GM12878 (cell line): ENCODE data around the gene RBPJ. TPM values are rescaled to one million over a fixed set of nuclear protein-coding genes. Genes with fewer than 3 reads are reported as not detected.

ENCODE experiments used
- ATAC-seq: fragments of 200-7000 bp; cut with Tn5 transposase; 3 replicates; pipeline ENCODE4 v1.9.1; 2020; ENCODE audit warnings: mild to moderate bottlenecking, moderate library complexity
- BruUV-seq: library from RNA; stranded (reverse); fragments of 400-500 nt; replicated peaks from 2 replicates; lab custom pipeline; 2021; lab: Mats Ljungman, UMichigan
- CTCF ChIA-PET: fragments of 300-600 bp; sonication (Branson Sonifier 250); formaldehyde crosslinking; extraction: SDS; loops from one replicate; lab custom pipeline; 2021; ENCODE audit warnings: inconsistent platforms; lab: Yijun Ruan, JAX
- POLR2A ChIA-PET: fragments of 350-600 bp; formaldehyde crosslinking; extraction: SDS; loops from one replicate; lab custom pipeline; 2021; ENCODE audit warnings: inconsistent platforms; lab: Charles Lee
- RAD21 ChIA-PET: fragments of 300-600 bp; sonication (Branson Sonifier 250); formaldehyde crosslinking; loops from one replicate; lab custom pipeline; 2023; ENCODE audit warnings: antibody characterized with exemption; ENCODE audit not compliant: unreplicated experiment; lab: Charles Lee
- SMC1A ChIA-PET: fragments of 300-600 bp; sonication (Branson Sonifier 250); formaldehyde crosslinking; loops from one replicate; lab custom pipeline; 2023; ENCODE audit not compliant: unreplicated experiment, uncharacterized antibody; lab: Charles Lee
- DNase-seq: peaks from one replicate; pipeline ENCODE4 v3.0.0-alpha.2; 2011; ENCODE audit warnings: low read depth, low spot score
- FAIRE-seq: peaks from 3 replicates; lab custom pipeline; 2011; peaks lifted over from hg19 to GRCh38; lab: Jason Lieb, UNC
- H2AFZ ChIP-seq: 2 replicates; pipeline ENCODE4 v1.6.0; 2011; ENCODE audit warnings: low read depth, low read length, control low read depth; ENCODE audit not compliant: control insufficient read depth
- H3K27ac ChIP-seq: 2 replicates; pipeline ENCODE4 v1.5.1; 2011; ENCODE audit warnings: control low read depth; ENCODE audit not compliant: control insufficient read depth, insufficient read depth
- H3K27me3 ChIP-seq, 2 experiments: replicated peaks in 1 of 2; 2 replicates each; pipeline versions ENCODE4 v1.6.0 to v1.6.1; 2011; ENCODE audit warnings: low read length in 1 of 2; ENCODE audit not compliant: control insufficient read depth in 2 of 2, insufficient read depth in 2 of 2
- H3K36me3 ChIP-seq, 2 experiments: 2 replicates each; pipeline ENCODE4 v1.5.1; 2011; ENCODE audit warnings: low read length in 1 of 2; ENCODE audit not compliant: control insufficient read depth in 2 of 2, insufficient read depth in 2 of 2
- H3K4me1 ChIP-seq: 2 replicates; pipeline ENCODE4 v1.6.1; 2011; ENCODE audit warnings: mild to moderate bottlenecking, low read length, moderate library complexity, mixed read lengths; ENCODE audit not compliant: control insufficient read depth, insufficient read depth
- H3K4me2 ChIP-seq: 2 replicates; pipeline ENCODE4 v1.6.0; 2011; ENCODE audit warnings: control low read depth; ENCODE audit not compliant: control insufficient read depth, insufficient read depth
- H3K4me3 ChIP-seq: fragments of 200-600 bp; sonication (generic); 2 replicates; pipeline ENCODE4 v1.5.1; 2016
- H3K79me2 ChIP-seq: 2 replicates; pipeline ENCODE4 v1.6.0; 2011; ENCODE audit warnings: low read length; ENCODE audit not compliant: control insufficient read depth, insufficient read depth
- H3K9ac ChIP-seq: 2 replicates; pipeline ENCODE4 v1.8.0; 2011; ENCODE audit warnings: low read length, control low read depth, mixed read lengths; ENCODE audit not compliant: control insufficient read depth, insufficient read depth
- H3K9me3 ChIP-seq: replicated peaks from 3 replicates; pipeline ENCODE4 v1.5.1; 2011; ENCODE audit warnings: mild to moderate bottlenecking, low read length; ENCODE audit not compliant: control insufficient read depth, insufficient read depth
- H4K20me1 ChIP-seq: 2 replicates; pipeline ENCODE4 v1.6.0; 2011; ENCODE audit not compliant: control insufficient read depth, insufficient read depth
- IRF5 ChIP-seq: fragments of 450-650 bp; IDR thresholded peaks from 2 replicates; pipeline ENCODE4 v1.6.1; 2017; ENCODE audit warnings: borderline replicate concordance
- NFXL1 ChIP-seq: fragments of 450-650 bp; IDR thresholded peaks from 2 replicates; pipeline ENCODE4 v1.6.1; 2017; ENCODE audit warnings: antibody characterized with exemption, mild to moderate bottlenecking, borderline replicate concordance
- NFYB ChIP-seq: IDR thresholded peaks from 2 replicates; pipeline ENCODE4 v1.6.1; 2011; ENCODE audit warnings: low read depth, mild to moderate bottlenecking, low read length, improper control_type of control experiment, moderate library complexity; ENCODE audit not compliant: insufficient read depth
- SPI1 ChIP-seq: IDR thresholded peaks from 2 replicates; pipeline ENCODE4 v1.6.1; 2011; ENCODE audit warnings: low read depth, mild to moderate bottlenecking, low read length, moderate library complexity, borderline replicate concordance; ENCODE audit not compliant: insufficient read depth
- ZBTB4 ChIP-seq: fragments of 450-650 bp; formaldehyde crosslinking; IDR thresholded peaks from 2 replicates; pipeline ENCODE4 v1.4.0; 2022; ENCODE audit warnings: mild to moderate bottlenecking, moderate library complexity
- ZNF207 ChIP-seq: fragments of 450-650 bp; IDR thresholded peaks from 2 replicates; pipeline ENCODE4 v1.6.1; 2014; ENCODE audit warnings: antibody characterized with exemption, mild to moderate bottlenecking, borderline replicate concordance
- WGBS: methylation state at CpG from one replicate; pipeline ENCODE4 v1.1.6; 2016; ENCODE audit warnings: low lambda C conversion rate; ENCODE audit not compliant: insufficient replicate concordance, insufficient coverage; ENCODE audit errors: missing lambda C conversion rate; 5-methylcytosine and 5-hydroxymethylcytosine counted together
- in situ Hi-C: fragments of 300-500 bp; cut with MboI; formaldehyde crosslinking; loops from 9 replicates; pipeline ENCODE4 v1.14.3; 2018; ENCODE audit warnings: mixed read lengths
- intact Hi-C: fragments of 100-400 bp; cut with micrococcal nuclease; formaldehyde crosslinking; loops from one replicate; pipeline ENCODE4 v1.14.2; 2022; ENCODE audit not compliant: unreplicated experiment
- polyA plus RNA-seq, 11 experiments: library from polyadenylated mRNA; depleted of rRNA in 4 of 11; unstranded in 6 of 11; stranded (reverse) in 5 of 11; fragments of >200 nt; fragmentation: Nextera tagmentation in 4 of 11; fragmentation: Illumina TruSeq in 1 of 11; extraction: Ambion mirVana in 4 of 11; extraction: Trizol in 1 of 11; gene quantifications; 1 replicate in 1 of 11; 2 replicates in 10 of 11; pipeline versions ENCODE4 v1.2.1 to v1.2.3, GENCODE V29; 2011 to 2016; ENCODE audit warnings: inconsistent platforms in 2 of 11, missing spikeins in 2 of 11, low read depth in 1 of 11
- total RNA-seq, 4 experiments: library from RNA; depleted of rRNA in 3 of 4; stranded (reverse); fragments of >200 nt in 3 of 4; fragmentation: Illumina TruSeq in 1 of 4; extraction: Trizol in 1 of 4; gene quantifications; 2 replicates each; pipeline versions ENCODE4 v1.2.1 to v1.2.3, GENCODE V29; 2013 to 2021

Gene RBPJ
- total and polyA plus RNA-seq, 10 of the 15 experiments (the other 5 are each of a cell fraction or from before 2014, with no cell fraction given) = 24.5 to 87.6 (median 41.6) TPM

DNA sequence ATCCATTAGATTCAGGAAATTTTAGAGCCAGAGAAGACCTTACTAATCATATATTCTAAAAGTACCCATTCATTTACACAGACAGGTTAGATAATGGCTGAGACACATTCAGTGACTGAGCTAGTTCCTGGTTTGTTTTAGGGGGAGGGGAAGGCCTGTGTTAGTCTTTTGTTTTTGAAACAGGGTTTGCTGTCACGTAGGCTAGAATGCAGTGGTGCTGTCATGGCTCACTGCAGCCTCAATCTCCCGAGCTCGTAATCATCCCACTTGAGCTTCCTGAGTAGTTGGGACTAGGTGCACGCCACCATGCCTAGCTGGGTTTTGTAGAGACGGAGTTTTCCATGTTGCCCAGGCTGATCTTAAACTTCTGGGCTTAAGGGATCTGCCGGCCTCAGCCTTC, 10.1 kb downstream of the RBPJ start:
- no peaks in the 10 kb centered on the region for H3K9me3 ChIP-seq
- DNase-seq (no peak), ATAC-seq (no peak), FAIRE-seq (no peak)
- no peak overlapping the region for H3K4me2 ChIP-seq
- ChIA-PET CTCF (interaction anchor here (0.7 to 15.1 kb wide), 42 partner anchors 9 to 681 kb away, joined by 3 to 474 read pairs (median 5); no protein-coding TSS in a partner anchor), RAD21 (interaction anchor here (0.7 to 8.8 kb wide), 21 partner anchors 11 to 390 kb away, joined by 3 to 170 read pairs (median 4); no protein-coding TSS in a partner anchor), POLR2A (interaction anchor here (0.6 to 0.9 kb wide), 2 partner anchors 136 to 254 kb away, joined by 3 to 6 read pairs; no protein-coding TSS in a partner anchor), SMC1A (interaction anchor here (0.8 to 10.0 kb wide), 30 partner anchors 9 to 679 kb away, joined by 3 to 175 read pairs (median 7); partner anchors contain the start of gene RBPJ)
- H3K4me3 ChIP-seq = no peak overlapping the region
- H3K4me1 ChIP-seq = no peaks in the 10 kb centered on the region
- H4K20me1 ChIP-seq = no peaks in the 10 kb centered on the region
- TF ChIP-seq SPI1 (no peak), NFYB (no peak), ZBTB4 (CRISPR knock-in tag) (no peak), NFXL1 (no peak), ZNF207 (no peak), IRF5 (no peak)
- no peak overlapping the region for H2AFZ ChIP-seq
- H3K36me3 ChIP-seq = no peaks in the 10 kb centered on the region
- WGBS = 86% methylated on average over 6 of the region's 6 CpGs
- H3K27ac ChIP-seq = no peak overlapping the region
- no peak overlapping the region for H3K9ac ChIP-seq
- peaks cover 59% of the 10 kb centered on the region for H3K79me2 ChIP-seq
- no peaks in the 10 kb centered on the region for H3K27me3 ChIP-seq
- in situ Hi-C loops (loop anchor here (5.0 kb wide), 1 partner anchor 76 kb away; no protein-coding TSS in a partner anchor), intact Hi-C loops (loop anchor here (1.0 kb wide), 1 partner anchor 79 kb away; no protein-coding TSS in a partner anchor)
- no TSS peak for BruUV-seq
